Liver (tissue), 3 donors: Measurements from ENCODE around the gene PGAM5.
"Not testable (repeated sequence)": the region's sequence is repeated elsewhere in the genome, so short reads cannot be mapped to it uniquely, and the experiment has no call there.

Experiments
- EGR1 ChIP-seq, 2 donors: IDR thresholded peaks; 2 replicates each; pipeline ENCODE4 v1.6.1; 2016 to 2018; ENCODE audit warnings: antibody characterized with exemption in 2 of 2, low read depth in 2 of 2
- FOXA1 ChIP-seq: IDR thresholded peaks from 2 replicates; pipeline ENCODE4 v1.6.1; 2016; ENCODE audit warnings: antibody characterized with exemption
- GABPA ChIP-seq, 2 donors: IDR thresholded peaks in 1 of 2; conservative IDR thresholded peaks in 1 of 2; 2 replicates each; pipeline ENCODE4 v1.6.1; 2016; ENCODE audit warnings: antibody characterized with exemption in 2 of 2, mild to moderate bottlenecking in 1 of 2, moderate library complexity in 1 of 2
- HNF4A ChIP-seq, 2 donors: conservative IDR thresholded peaks; 2 replicates each; pipeline ENCODE4 v1.6.1; 2016; ENCODE audit warnings: antibody characterized with exemption in 2 of 2, mild to moderate bottlenecking in 2 of 2
- MAX ChIP-seq: IDR thresholded peaks from 2 replicates; pipeline ENCODE4 v1.6.1; 2016; ENCODE audit warnings: antibody characterized with exemption
- RAD21 ChIP-seq, 2 donors: IDR thresholded peaks; 2 replicates each; pipeline ENCODE4 v1.6.1; 2016; ENCODE audit warnings: antibody characterized with exemption in 2 of 2, mild to moderate bottlenecking in 2 of 2
- RXRA ChIP-seq, 2 donors: IDR thresholded peaks; 2 replicates each; pipeline ENCODE4 v1.6.1; 2017 to 2018; ENCODE audit warnings: antibody characterized with exemption in 2 of 2, mild to moderate bottlenecking in 1 of 2
- TAF1 ChIP-seq: conservative IDR thresholded peaks from 2 replicates; pipeline ENCODE4 v1.6.1; 2016; ENCODE audit warnings: antibody characterized with exemption, mild to moderate bottlenecking
- YY1 ChIP-seq: IDR thresholded peaks from 2 replicates; pipeline ENCODE4 v1.6.1; 2016; ENCODE audit warnings: antibody characterized with exemption, mild to moderate bottlenecking
- TF ChIP-seq, protein P1 (sequence below): fragments of 150-350 bp; IDR thresholded peaks from 2 replicates; pipeline ENCODE4 v1.5.1; 2017; ENCODE audit warnings: improper control_type of control experiment, low read depth, low read length; ENCODE audit not compliant: missing input control
- TF ChIP-seq, protein P2 (sequence below): IDR thresholded peaks from 2 replicates; pipeline ENCODE4 v1.6.1; 2016; ENCODE audit warnings: antibody characterized with exemption, mild to moderate bottlenecking
- TF ChIP-seq, protein P3 (sequence below): IDR thresholded peaks from 2 replicates; pipeline ENCODE4 v1.6.1; 2016; ENCODE audit warnings: antibody characterized with exemption
- donor health status: healthy.
- donor health status: healthy.

GRCh38 chr12:132692030-132692429 is 18.6 kb upstream of the PGAM5 start:
- TF ChIP-seq RAD21 (IDR thresholded peaks at IDR 0.05); FOXA1; GABPA (IDR thresholded peaks at IDR 0.05 in 1 of 2, conservative IDR thresholded peaks at IDR 0.05 in 1 of 2); RXRA (IDR thresholded peaks at IDR 0.05); HNF4A (conservative IDR thresholded peaks at IDR 0.05); EGR1 (IDR thresholded peaks at IDR 0.05; ENCODE audit: low read depth in 2 of 2); YY1; MAX; TAF1: not testable (repeated sequence)
- TF ChIP-seq, protein P1, sequence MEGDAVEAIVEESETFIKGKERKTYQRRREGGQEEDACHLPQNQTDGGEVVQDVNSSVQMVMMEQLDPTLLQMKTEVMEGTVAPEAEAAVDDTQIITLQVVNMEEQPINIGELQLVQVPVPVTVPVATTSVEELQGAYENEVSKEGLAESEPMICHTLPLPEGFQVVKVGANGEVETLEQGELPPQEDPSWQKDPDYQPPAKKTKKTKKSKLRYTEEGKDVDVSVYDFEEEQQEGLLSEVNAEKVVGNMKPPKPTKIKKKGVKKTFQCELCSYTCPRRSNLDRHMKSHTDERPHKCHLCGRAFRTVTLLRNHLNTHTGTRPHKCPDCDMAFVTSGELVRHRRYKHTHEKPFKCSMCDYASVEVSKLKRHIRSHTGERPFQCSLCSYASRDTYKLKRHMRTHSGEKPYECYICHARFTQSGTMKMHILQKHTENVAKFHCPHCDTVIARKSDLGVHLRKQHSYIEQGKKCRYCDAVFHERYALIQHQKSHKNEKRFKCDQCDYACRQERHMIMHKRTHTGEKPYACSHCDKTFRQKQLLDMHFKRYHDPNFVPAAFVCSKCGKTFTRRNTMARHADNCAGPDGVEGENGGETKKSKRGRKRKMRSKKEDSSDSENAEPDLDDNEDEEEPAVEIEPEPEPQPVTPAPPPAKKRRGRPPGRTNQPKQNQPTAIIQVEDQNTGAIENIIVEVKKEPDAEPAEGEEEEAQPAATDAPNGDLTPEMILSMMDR, result not testable (repeated sequence)
- TF ChIP-seq, protein P2, sequence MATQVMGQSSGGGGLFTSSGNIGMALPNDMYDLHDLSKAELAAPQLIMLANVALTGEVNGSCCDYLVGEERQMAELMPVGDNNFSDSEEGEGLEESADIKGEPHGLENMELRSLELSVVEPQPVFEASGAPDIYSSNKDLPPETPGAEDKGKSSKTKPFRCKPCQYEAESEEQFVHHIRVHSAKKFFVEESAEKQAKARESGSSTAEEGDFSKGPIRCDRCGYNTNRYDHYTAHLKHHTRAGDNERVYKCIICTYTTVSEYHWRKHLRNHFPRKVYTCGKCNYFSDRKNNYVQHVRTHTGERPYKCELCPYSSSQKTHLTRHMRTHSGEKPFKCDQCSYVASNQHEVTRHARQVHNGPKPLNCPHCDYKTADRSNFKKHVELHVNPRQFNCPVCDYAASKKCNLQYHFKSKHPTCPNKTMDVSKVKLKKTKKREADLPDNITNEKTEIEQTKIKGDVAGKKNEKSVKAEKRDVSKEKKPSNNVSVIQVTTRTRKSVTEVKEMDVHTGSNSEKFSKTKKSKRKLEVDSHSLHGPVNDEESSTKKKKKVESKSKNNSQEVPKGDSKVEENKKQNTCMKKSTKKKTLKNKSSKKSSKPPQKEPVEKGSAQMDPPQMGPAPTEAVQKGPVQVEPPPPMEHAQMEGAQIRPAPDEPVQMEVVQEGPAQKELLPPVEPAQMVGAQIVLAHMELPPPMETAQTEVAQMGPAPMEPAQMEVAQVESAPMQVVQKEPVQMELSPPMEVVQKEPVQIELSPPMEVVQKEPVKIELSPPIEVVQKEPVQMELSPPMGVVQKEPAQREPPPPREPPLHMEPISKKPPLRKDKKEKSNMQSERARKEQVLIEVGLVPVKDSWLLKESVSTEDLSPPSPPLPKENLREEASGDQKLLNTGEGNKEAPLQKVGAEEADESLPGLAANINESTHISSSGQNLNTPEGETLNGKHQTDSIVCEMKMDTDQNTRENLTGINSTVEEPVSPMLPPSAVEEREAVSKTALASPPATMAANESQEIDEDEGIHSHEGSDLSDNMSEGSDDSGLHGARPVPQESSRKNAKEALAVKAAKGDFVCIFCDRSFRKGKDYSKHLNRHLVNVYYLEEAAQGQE, result not testable (repeated sequence)
- TF ChIP-seq, protein P3, sequence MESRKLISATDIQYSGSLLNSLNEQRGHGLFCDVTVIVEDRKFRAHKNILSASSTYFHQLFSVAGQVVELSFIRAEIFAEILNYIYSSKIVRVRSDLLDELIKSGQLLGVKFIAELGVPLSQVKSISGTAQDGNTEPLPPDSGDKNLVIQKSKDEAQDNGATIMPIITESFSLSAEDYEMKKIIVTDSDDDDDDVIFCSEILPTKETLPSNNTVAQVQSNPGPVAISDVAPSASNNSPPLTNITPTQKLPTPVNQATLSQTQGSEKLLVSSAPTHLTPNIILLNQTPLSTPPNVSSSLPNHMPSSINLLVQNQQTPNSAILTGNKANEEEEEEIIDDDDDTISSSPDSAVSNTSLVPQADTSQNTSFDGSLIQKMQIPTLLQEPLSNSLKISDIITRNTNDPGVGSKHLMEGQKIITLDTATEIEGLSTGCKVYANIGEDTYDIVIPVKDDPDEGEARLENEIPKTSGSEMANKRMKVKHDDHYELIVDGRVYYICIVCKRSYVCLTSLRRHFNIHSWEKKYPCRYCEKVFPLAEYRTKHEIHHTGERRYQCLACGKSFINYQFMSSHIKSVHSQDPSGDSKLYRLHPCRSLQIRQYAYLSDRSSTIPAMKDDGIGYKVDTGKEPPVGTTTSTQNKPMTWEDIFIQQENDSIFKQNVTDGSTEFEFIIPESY, result not testable (repeated sequence)
